HG03159 (cell line): ENCODE results near the gene AGBL5.
A peak's percentile ranks its signal among the peaks of the same experiment; 100 is the strongest.

ENCODE experiments used
- ATAC-seq: cut with Tn5 transposase; IDR thresholded peaks from one replicate; pipeline ENCODE4 v1.9.1; 2021; ENCODE audit warnings: mild to moderate bottlenecking, moderate library complexity; ENCODE audit not compliant: unreplicated experiment

AGBL5 gene

GRCh38 chr2:27021253-27022049 is 30.0 kb upstream of the AGBL5 start:
- no peak for ATAC-seq

- no peak for ATAC-seq
These were observed 27.7 kb upstream of the AGBL5 start for GRCh38 chr2:27023740-27024139.

GRCh38 chr2:27024188-27024587 is 27.3 kb upstream of the AGBL5 start:
- no peak for ATAC-seq

GRCh38 chr2:27024812-27025211 is 26.7 kb upstream of the AGBL5 start:
- no peak for ATAC-seq

- no peak for ATAC-seq
These were observed 26.1 kb upstream of the AGBL5 start for GRCh38 chr2:27025281-27025800.

GRCh38 chr2:27025861-27026851 is 25.3 kb upstream of the AGBL5 start:
- no peak for ATAC-seq

GRCh38 chr2:27027211-27027651 is 24.2 kb upstream of the AGBL5 start:
- ATAC-seq, result no peak

GRCh38 chr2:27029051-27029450 is 22.4 kb upstream of the AGBL5 start:
- no peak for ATAC-seq

GRCh38 chr2:27032495-27033252 is 18.8 kb upstream of the AGBL5 start, which contains the start of gene TMEM214:
TMEM214 (plus strand) TSS chr2:27032965; CDS start chr2:27033016, 51 bp downstream.
- peak; percentile 92 for ATAC-seq

- ATAC-seq, result peak; percentile 9
These were observed 18.1 kb upstream of the AGBL5 start for GRCh38 chr2:27033253-27033852.

GRCh38 chr2:27038012-27038411 is 13.5 kb upstream of the AGBL5 start:
- no peak for ATAC-seq

GRCh38 chr2:27038631-27039339 is 12.7 kb upstream of the AGBL5 start:
- ATAC-seq, result no peak

GRCh38 chr2:27039426-27039825 is 12.0 kb upstream of the AGBL5 start:
- ATAC-seq, result no peak

- ATAC-seq, result no peak
These were observed 11.6 kb upstream of the AGBL5 start for GRCh38 chr2:27039871-27040270.

- ATAC-seq, result no peak
These were observed 11.2 kb upstream of the AGBL5 start for GRCh38 chr2:27040282-27040681.

- no peak for ATAC-seq
These were observed 9.7 kb upstream of the AGBL5 start for GRCh38 chr2:27041752-27042151.

GRCh38 chr2:27042159-27042661 is 9.3 kb upstream of the AGBL5 start:
- ATAC-seq, result peak; percentile 67

GRCh38 chr2:27042985-27043634 is 8.4 kb upstream of the AGBL5 start:
- ATAC-seq, result no peak
